ENCODE measurements around the gene PANK1. TPM values are rescaled to one million over a fixed set of nuclear protein-coding genes. Genes with fewer than 3 reads are reported as not detected.
"Not testable (repeated sequence)": the region's sequence is repeated elsewhere in the genome, so short reads cannot be mapped to it uniquely, and the experiment has no call there.

PANK1 gene
- total RNA-seq, 3 donors from 2014 or later (not counting 1 experiment from before 2014, with no cell fraction given): 0.85 to 2.2 (median 1.4) TPM

GRCh38 chr10:89547853-89548513, 97.1 kb downstream of the PANK1 start:
- H3K36me3 ChIP-seq (ENCODE audit: control insufficient read depth, insufficient read depth, low read length): no peaks in the 10 kb centered on the region
- ATAC-seq (no peak), DNase-seq (no peak)
- Mint-ChIP-seq H3K4me3 (no peak overlapping the region), H3K9me3 (no peaks in the 10 kb centered on the region), H3K4me1 (no peaks in the 10 kb centered on the region), H3K27me3 (ENCODE audit: low read depth in 2 of 2) (peaks cover 8 to 11% of the 10 kb centered on the region in 2 donors), H3K36me3 (no peaks in the 10 kb centered on the region), H3K27ac (no peak overlapping the region)
- H3K27ac ChIP-seq (ENCODE audit: low read length): no peak overlapping the region
- intact Hi-C loops (cut with micrococcal nuclease): no loop called here
- no peaks in the 10 kb centered on the region for H3K9me3 ChIP-seq (ENCODE audit: control insufficient read depth, insufficient read depth, low read length)
- no peak overlapping the region for H3K4me3 ChIP-seq (ENCODE audit: low read length)
- no peaks in the 10 kb centered on the region for H3K4me1 ChIP-seq (ENCODE audit: control insufficient read depth, insufficient read depth, low read length)
- no peaks in the 10 kb centered on the region for H3K27me3 ChIP-seq (ENCODE audit: control insufficient read depth, insufficient read depth, low read length)
- TF ChIP-seq CTCF (IDR thresholded peaks at IDR 0.05): no peak
- 67% methylated on average over 2 of the region's 2 CpGs for WGBS (ENCODE audit: insufficient coverage)

GRCh38 chr10:89546651-89547050, 98.4 kb downstream of the PANK1 start:
- H3K36me3 ChIP-seq (ENCODE audit: control insufficient read depth, insufficient read depth, low read length); H3K4me1 Mint-ChIP-seq; DNase-seq; H3K4me1 ChIP-seq (ENCODE audit: control insufficient read depth, insufficient read depth, low read length); H3K36me3 Mint-ChIP-seq; H3K9me3 Mint-ChIP-seq; H3K9me3 ChIP-seq (ENCODE audit: control insufficient read depth, insufficient read depth, low read length); ATAC-seq; H3K4me3 Mint-ChIP-seq; H3K4me3 ChIP-seq (ENCODE audit: low read length); H3K27ac ChIP-seq (ENCODE audit: low read length); H3K27me3 ChIP-seq (ENCODE audit: control insufficient read depth, insufficient read depth, low read length); intact Hi-C loops (cut with micrococcal nuclease); H3K27ac Mint-ChIP-seq: not testable (repeated sequence)
- no CpG with 5 or more reads among the region's 1 CpG for WGBS (ENCODE audit: insufficient coverage)
- H3K27me3 Mint-ChIP-seq (ENCODE audit: low read depth in 2 of 2): peaks cover 14 to 16% of the 10 kb centered on the region in 2 donors

GRCh38 chr10:89543841-89544240, 101.2 kb downstream of the PANK1 start:
- H3K36me3 Mint-ChIP-seq: no peaks in the 10 kb centered on the region
- Histone ChIP-seq H3K4me1 (ENCODE audit: control insufficient read depth, insufficient read depth, low read length) (no peaks in the 10 kb centered on the region), H3K27ac (ENCODE audit: low read length) (no peak overlapping the region), H3K9me3 (ENCODE audit: control insufficient read depth, insufficient read depth, low read length) (no peaks in the 10 kb centered on the region), H3K27me3 (ENCODE audit: control insufficient read depth, insufficient read depth, low read length) (no peaks in the 10 kb centered on the region), H3K4me3 (ENCODE audit: low read length) (no peak overlapping the region), H3K36me3 (ENCODE audit: control insufficient read depth, insufficient read depth, low read length) (no peaks in the 10 kb centered on the region)
- H3K27me3 Mint-ChIP-seq (ENCODE audit: low read depth in 2 of 2): peaks cover 18 to 23% of the 10 kb centered on the region in 2 donors
- TF ChIP-seq CTCF (IDR thresholded peaks at IDR 0.05): no peak
- DNase-seq (no peak), ATAC-seq (no peak)
- intact Hi-C loops (cut with micrococcal nuclease): no loop called here
- H3K4me3 Mint-ChIP-seq: no peak overlapping the region
- peaks cover 0 to 2% of the 10 kb centered on the region in 2 donors for H3K9me3 Mint-ChIP-seq
- H3K4me1 Mint-ChIP-seq: no peaks in the 10 kb centered on the region
- H3K27ac Mint-ChIP-seq: no peak overlapping the region
- 83% methylated on average over 2 of the region's 3 CpGs for WGBS (ENCODE audit: insufficient coverage)

- Mint-ChIP-seq H3K27me3 (ENCODE audit: low read depth in 2 of 2) (peaks cover 23 to 26% of the 10 kb centered on the region in 2 donors), H3K36me3 (no peaks in the 10 kb centered on the region), H3K4me3 (no peak overlapping the region), H3K9me3 (peaks cover 0 to 2% of the 10 kb centered on the region in 2 donors), H3K4me1 (no peaks in the 10 kb centered on the region), H3K27ac (no peak overlapping the region)
- WGBS (ENCODE audit: insufficient coverage): 97% methylated on average over 4 of the region's 4 CpGs
- DNase-seq: no peak
- intact Hi-C loops (cut with micrococcal nuclease): no loop called here
- no peak for TF ChIP-seq CTCF (IDR thresholded peaks at IDR 0.05)
- Histone ChIP-seq H3K36me3 (ENCODE audit: control insufficient read depth, insufficient read depth, low read length) (no peaks in the 10 kb centered on the region), H3K27ac (ENCODE audit: low read length) (no peak overlapping the region), H3K27me3 (ENCODE audit: control insufficient read depth, insufficient read depth, low read length) (peaks cover 6% of the 10 kb centered on the region), H3K4me1 (ENCODE audit: control insufficient read depth, insufficient read depth, low read length) (no peaks in the 10 kb centered on the region), H3K4me3 (ENCODE audit: low read length) (no peak overlapping the region), H3K9me3 (ENCODE audit: control insufficient read depth, insufficient read depth, low read length) (no peaks in the 10 kb centered on the region)
- no peak for ATAC-seq
Measured at GRCh38 chr10:89540420-89540949, 104.6 kb downstream of the PANK1 start.
